ENCODE data around the gene RNH1. TPM values are rescaled to one million over a fixed set of nuclear protein-coding genes. Genes with fewer than 3 reads are reported as not detected.

Gene RNH1
- total RNA-seq, 4 donors from 2014 or later, result 243 to 354 (median 264) TPM

- H3K4me3 ChIP-seq, result peak overlapping the region; percentile 46 to 95
- peaks cover 0 to 39% of the 10 kb centered on the region in 2 donors for H3K36me3 ChIP-seq
- no peaks in the 10 kb centered on the region for H3K9me3 ChIP-seq
- ATAC-seq, result no peak
- peaks cover 0 to 55% (median 28%) of the 10 kb centered on the region in 3 donors for H3K4me1 ChIP-seq
- no peaks in the 10 kb centered on the region for H3K27me3 ChIP-seq
- TF ChIP-seq POLR2AphosphoS5 (IDR thresholded peaks at IDR 0.05), result no peak
- no peak for TF ChIP-seq CTCF (IDR thresholded peaks at IDR 0.05)
- no peak for TF ChIP-seq EP300 (IDR thresholded peaks at IDR 0.05)
- no peak for TF ChIP-seq POLR2A (IDR thresholded peaks at IDR 0.05)
- WGBS, 2 donors (ENCODE audit: low coverage in 1 of 2), result 83% methylated on average over 1 of the region's 24 CpGs; no CpG with 5 or more reads in 1 of the 2 donors
- H3K27ac ChIP-seq, result peak overlapping the region in 3 of 4 donors; percentile 77 to 99 (median 79)
Observed at GRCh38 chr11:503179-503981, 3.7 kb downstream of the RNH1 start.

- Histone ChIP-seq H3K27ac (peak overlapping the region in 3 of 4 donors; percentile 77 to 99 (median 79)), H3K4me1 (peaks cover 0 to 46% (median 22%) of the 10 kb centered on the region in 3 donors), H3K36me3 (peaks cover 0 to 47% of the 10 kb centered on the region in 2 donors), H3K9me3 (no peaks in the 10 kb centered on the region), H3K27me3 (no peaks in the 10 kb centered on the region), H3K4me3 (no peak overlapping the region)
- no peak for ATAC-seq
- TF ChIP-seq POLR2AphosphoS5 (IDR thresholded peaks at IDR 0.05) (no peak), POLR2A (IDR thresholded peaks at IDR 0.05) (no peak), CTCF (IDR thresholded peaks at IDR 0.05) (no peak), EP300 (IDR thresholded peaks at IDR 0.05) (no peak)
- no CpG with 5 or more reads among the region's 10 CpGs for WGBS, 2 donors (ENCODE audit: low coverage in 1 of 2)
Observed at GRCh38 chr11:502288-503178, 4.5 kb downstream of the RNH1 start.

GRCh38 chr11:501683-502287, 5.3 kb downstream of the RNH1 start:
- H3K27ac ChIP-seq, result peak overlapping the region in 2 of 4 donors; percentile 77 to 99
- H3K36me3 ChIP-seq, result peaks cover 0 to 55% of the 10 kb centered on the region in 2 donors
- no peak for ATAC-seq
- H3K4me1 ChIP-seq, result peaks cover 0 to 44% (median 22%) of the 10 kb centered on the region in 3 donors
- WGBS, 2 donors (ENCODE audit: low coverage in 1 of 2), result no CpG with 5 or more reads among the region's 19 CpGs
- no peaks in the 10 kb centered on the region for H3K9me3 ChIP-seq
- no peak for TF ChIP-seq POLR2A (IDR thresholded peaks at IDR 0.05)
- no peak for TF ChIP-seq POLR2AphosphoS5 (IDR thresholded peaks at IDR 0.05)
- TF ChIP-seq CTCF (IDR thresholded peaks at IDR 0.05), result no peak
- TF ChIP-seq EP300 (IDR thresholded peaks at IDR 0.05), result no peak
- H3K27me3 ChIP-seq, result no peaks in the 10 kb centered on the region
- no peak overlapping the region for H3K4me3 ChIP-seq

- Histone ChIP-seq H3K27ac (no peak overlapping the region), H3K27me3 (no peaks in the 10 kb centered on the region), H3K4me3 (no peak overlapping the region), H3K9me3 (no peaks in the 10 kb centered on the region), H3K4me1 (peaks cover 0 to 43% (median 22%) of the 10 kb centered on the region in 3 donors), H3K36me3 (peaks cover 0 to 61% of the 10 kb centered on the region in 2 donors)
- ATAC-seq, result no peak
- WGBS, 2 donors (ENCODE audit: low coverage in 1 of 2), result 71 to 91% methylated on average over 6 of the region's 24 CpGs
- TF ChIP-seq POLR2A (IDR thresholded peaks at IDR 0.05) (no peak), EP300 (IDR thresholded peaks at IDR 0.05) (no peak), CTCF (IDR thresholded peaks at IDR 0.05) (no peak), POLR2AphosphoS5 (IDR thresholded peaks at IDR 0.05) (no peak)
Observed at GRCh38 chr11:501001-501682, 5.9 kb downstream of the RNH1 start.
